Activated gamma-delta T cell treated with Interleukin-2 at 50 U/mL for 16 hours (primary cell): Measurements from ENCODE around the gene KLHL12.

Source experiments
- DNase-seq: peaks from one replicate; pipeline ENCODE4 v3.0.0-alpha.2; 2020

The KLHL12 gene

GRCh38 chr1:202926581-202927491 lies at the start of gene KLHL12:
TSS of gene KLHL12 (minus strand) at chr1:202927234. CDS start at chr1:202925162, 2,072 bp downstream.
- peak; percentile 92 for DNase-seq

- no peak for DNase-seq
Measured at GRCh38 chr1:202976633-202977032, 49.6 kb upstream of the KLHL12 start.

DNA sequence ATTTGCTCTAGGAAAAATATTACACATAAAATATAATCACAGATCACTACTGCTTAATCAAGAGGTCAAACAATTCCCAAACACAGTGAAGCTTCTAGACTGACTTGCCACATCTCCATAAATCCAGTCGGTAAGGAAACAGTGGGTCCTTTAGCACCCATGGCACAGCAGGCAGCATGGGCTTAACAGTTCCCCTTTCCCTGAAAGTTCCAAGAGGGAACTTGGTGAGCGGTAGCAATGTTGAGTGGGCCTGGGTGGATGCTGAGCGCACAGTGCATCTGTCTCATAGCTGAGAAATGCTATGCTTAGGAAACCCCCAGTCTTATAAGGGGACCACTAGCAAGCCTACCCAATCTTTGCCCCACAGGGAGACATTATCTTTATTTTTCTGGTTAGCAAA lies 47.8 kb upstream of the KLHL12 start:
- DNase-seq = no peak

GRCh38 chr1:202972046-202972445 lies 45.0 kb upstream of the KLHL12 start:
- no peak for DNase-seq

DNA sequence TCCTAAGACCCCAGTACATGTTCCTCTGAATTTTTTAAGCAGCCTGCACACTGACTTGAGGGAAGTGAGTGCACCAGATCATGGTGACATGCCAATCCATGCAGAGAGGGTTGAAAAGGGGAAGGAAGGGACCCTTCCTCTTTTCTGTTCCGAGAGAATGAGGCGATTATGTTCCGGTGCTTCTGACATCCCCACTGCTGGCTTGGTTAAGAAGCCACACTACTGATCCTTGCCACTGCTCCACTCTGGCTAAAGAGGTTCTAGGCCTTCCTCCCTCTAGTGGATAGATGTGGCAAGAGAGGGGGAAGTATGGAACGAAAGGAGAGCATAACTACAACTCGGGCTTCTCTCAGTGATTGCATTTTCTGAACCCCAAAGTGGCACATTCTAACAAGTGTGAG lies 41.9 kb upstream of the KLHL12 start:
- no peak for DNase-seq

GRCh38 chr1:202968351-202968750 lies 41.3 kb upstream of the KLHL12 start:
- no peak for DNase-seq

- DNase-seq = no peak
Measured at GRCh38 chr1:202967684-202968281, 40.7 kb upstream of the KLHL12 start.

DNA sequence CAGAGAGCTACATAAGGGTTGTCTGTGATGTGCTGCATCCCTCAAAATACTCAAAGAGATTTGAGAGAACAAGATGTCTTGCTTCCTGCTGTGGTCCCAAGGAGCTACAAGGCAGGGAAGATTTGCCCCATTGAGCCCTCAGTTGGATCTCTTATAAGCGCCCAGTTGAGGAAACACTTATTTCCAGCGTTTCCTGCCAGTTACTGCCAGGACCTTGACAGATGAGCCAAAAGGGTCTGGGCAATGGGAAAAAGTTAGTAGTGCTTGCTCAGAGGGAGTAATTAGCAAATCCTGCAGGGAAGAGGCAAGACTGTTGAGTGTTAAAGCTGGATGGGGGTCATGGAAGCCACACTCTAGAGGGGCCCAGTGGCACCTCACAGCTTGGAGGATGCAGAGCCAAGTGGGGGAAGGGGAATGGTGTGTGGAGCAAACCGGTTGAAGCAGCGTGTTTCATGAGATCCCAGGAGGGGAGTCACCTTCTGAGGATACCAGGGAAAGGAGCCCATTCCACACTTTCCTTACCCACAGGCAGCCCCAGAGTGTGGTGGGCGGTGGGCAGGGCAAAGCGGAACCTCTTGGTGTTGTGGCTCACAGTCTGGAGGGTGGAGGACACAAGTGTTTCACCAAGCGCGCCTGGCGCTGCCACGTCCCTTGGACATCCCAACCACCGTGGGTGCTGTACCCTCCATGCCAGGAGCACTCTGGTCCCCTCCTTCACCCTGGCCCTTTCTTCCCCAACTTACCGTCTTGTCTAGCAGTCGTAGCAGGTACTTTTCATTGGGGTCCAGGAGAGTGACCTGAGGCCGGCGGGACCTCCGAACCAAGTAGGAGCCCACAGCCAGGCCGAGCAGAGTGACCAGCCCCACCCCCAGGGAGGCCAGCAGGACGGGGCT lies 39.2 kb upstream of the KLHL12 start:
- DNase-seq = no peak

DNA sequence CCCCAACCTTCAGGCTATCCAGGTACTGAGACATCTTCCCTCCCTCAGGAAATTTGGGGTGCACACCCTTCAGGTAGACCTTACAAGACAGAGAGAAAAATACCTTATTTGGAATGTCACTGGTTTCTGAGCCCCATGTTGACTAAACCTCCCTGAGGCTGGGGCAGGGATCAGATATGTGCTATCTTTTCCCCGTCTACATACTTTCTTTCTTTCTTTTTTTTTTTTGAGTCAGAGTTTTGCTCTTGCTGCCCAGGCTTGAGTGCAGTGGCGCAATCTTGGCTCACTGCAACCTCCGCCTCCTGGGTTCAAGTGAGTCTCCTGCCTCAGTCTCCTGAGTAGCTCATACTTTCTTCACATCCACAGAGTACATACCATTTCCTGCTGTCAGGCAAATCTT lies 38.4 kb upstream of the KLHL12 start:
- DNase-seq = no peak

- no peak for DNase-seq
Measured at GRCh38 chr1:202964791-202965410, 37.9 kb upstream of the KLHL12 start.

GRCh38 chr1:202961220-202961880 lies 34.3 kb upstream of the KLHL12 start:
- DNase-seq = no peak

GRCh38 chr1:202959276-202959620 lies 32.2 kb upstream of the KLHL12 start:
- no peak for DNase-seq

- DNase-seq = no peak
Measured at GRCh38 chr1:202958544-202959275, 31.7 kb upstream of the KLHL12 start.

DNA sequence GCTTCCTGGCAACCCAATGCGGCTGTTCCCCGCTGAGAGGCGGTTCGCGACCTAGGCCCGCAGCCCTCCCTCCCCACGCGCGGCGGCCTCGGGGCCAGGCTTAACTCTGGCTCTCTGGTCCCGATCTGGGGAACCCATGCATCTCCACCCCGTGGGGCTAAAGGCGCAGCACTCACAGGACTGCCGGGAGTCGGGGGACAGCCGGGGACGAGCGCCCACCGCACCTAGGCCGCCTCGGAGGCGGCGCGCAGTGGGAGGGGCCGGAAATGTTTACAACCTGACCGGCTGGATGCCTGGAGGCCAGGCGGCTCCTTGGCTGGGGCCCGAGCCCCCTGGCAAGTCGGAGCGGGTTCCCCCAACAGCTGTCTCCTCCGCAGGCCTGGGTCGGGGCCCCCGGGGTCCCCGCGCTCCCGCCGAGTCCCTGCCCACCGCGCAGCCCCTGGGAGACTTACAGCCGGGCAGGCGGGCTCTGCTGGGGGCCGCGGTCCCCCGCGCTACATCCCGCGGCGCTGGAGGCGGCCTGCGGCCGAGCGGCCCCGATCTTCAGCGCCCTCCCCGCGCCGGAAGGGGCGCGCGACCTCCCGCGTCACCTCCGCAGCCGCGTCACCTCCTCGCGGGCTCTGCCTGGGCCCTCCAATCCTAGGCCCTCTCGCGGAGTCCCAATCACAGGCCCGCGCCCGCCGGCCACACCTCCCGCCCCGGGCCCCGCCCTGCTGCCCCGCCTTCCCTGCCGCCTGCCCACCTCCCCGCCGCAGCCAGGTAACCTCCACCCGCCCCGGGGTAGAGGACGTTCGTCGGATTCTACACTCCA lies 30.9 kb upstream of the KLHL12 start, which contains the start of gene ADIPOR1:
Gene ADIPOR1 (minus strand): TSS at position 580 of the 811 bp plus-strand sequence. CDS start 7,242 bp downstream, outside the sequence.
- peak; percentile 93 for DNase-seq

GRCh38 chr1:202956969-202957368 lies 29.9 kb upstream of the KLHL12 start:
- no peak for DNase-seq

GRCh38 chr1:202954057-202954745 lies 27.2 kb upstream of the KLHL12 start:
- no peak for DNase-seq

DNA sequence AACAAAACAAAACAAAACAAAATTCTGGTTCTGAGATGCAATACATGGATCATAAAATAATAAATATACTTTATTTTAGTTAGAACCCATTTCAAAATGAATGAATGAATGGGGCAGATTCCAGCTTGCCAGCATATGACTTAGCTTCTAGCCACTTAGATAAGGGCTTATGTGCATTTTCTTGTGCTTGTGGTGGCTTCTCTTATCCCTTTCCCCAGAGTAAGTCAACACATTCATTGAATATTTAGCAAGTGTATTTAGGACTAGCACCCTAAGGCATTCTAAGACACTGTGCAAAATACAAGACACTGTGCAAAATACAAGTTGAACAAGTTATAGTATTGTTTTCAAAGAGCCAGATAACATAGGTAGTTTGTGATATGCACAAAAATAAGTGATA lies 26.4 kb upstream of the KLHL12 start:
- no peak for DNase-seq

- no peak for DNase-seq
Measured at GRCh38 chr1:202952818-202953217, 25.8 kb upstream of the KLHL12 start.

DNA sequence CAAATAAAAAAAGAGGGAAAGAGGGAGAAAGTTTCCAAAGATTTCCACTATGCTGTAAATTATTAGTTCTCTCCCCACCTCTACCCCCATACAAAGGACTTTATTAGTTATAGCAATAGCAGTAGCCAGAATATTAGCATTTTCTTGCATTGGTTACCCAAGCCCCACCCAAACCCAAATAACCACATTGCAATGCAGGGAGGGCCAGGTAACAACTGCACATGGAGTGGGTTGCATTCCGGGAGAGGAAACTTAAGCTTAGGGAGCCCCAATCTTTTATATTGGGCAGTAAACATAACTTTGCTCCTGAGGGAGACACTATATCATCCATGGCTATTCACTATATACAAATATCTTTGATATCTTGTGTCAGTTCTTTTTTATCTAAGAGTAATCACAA lies 25.1 kb upstream of the KLHL12 start:
- DNase-seq = no peak

- no peak for DNase-seq
Measured at GRCh38 chr1:202951437-202951836, 24.4 kb upstream of the KLHL12 start.
